ENCODE results near the gene NHS. TPM values are rescaled to one million over a fixed set of nuclear protein-coding genes. Genes with fewer than 3 reads are reported as not detected.

The NHS gene
- total and polyA plus RNA-seq, 5 donors from 2014 or later: 0.03 to 1.3 (median 0.05) TPM; not detected in 2

DNA sequence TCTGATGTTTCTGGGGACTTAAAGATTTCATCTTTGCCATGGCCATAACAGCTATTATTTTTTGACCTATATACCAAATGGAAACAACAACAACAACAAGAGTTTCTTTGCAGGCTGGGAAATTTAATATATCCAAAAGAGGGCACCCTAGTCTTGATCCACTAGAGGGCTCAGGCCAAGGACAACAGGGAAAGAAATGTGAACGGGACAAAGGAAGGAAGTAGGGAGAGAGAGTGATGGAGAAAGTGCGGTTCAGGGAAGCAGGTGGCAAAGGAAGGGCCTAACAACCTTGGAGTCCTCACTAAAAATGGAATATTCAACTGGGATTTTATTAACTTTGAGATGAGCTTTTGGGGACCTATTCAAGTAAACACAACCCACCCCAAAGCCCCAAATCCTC is 294.5 kb downstream of the NHS start:
- Histone ChIP-seq H3K4me3 (ENCODE audit: low read depth, low read length) (no peak overlapping the region), H3K4me1 (ENCODE audit: control insufficient read depth, insufficient read depth, low read length, poor library complexity, severe bottlenecking) (no peaks in the 10 kb centered on the region), H3K9me3 (ENCODE audit: control insufficient read depth in 2 of 2, low read length in 2 of 2) (no peaks in the 10 kb centered on the region), H3K27me3 (ENCODE audit: control insufficient read depth, insufficient read depth, low read length) (no peaks in the 10 kb centered on the region), H3K36me3 (ENCODE audit: control insufficient read depth, insufficient read depth, low read length) (no peaks in the 10 kb centered on the region), H3K27ac (ENCODE audit: insufficient read depth, low read length, poor library complexity, severe bottlenecking) (no peak overlapping the region)
- no peaks in the 10 kb centered on the region for H3K36me3 Mint-ChIP-seq
- DNase-seq: no peak
- H3K27ac Mint-ChIP-seq: peak overlapping the region in 1 of 3 donors; percentile 9
- H3K4me1 Mint-ChIP-seq: peaks cover 0 to 5% (median 1%) of the 10 kb centered on the region in 4 donors
- ATAC-seq (ENCODE audit: low read depth in 2 of 2): no peak
- peaks cover 0 to 1% (median 0%) of the 10 kb centered on the region in 7 donors for H3K9me3 Mint-ChIP-seq
- H3K4me3 Mint-ChIP-seq: no peak overlapping the region
- H3K27me3 Mint-ChIP-seq: peaks cover 5% of the 10 kb centered on the region

DNA sequence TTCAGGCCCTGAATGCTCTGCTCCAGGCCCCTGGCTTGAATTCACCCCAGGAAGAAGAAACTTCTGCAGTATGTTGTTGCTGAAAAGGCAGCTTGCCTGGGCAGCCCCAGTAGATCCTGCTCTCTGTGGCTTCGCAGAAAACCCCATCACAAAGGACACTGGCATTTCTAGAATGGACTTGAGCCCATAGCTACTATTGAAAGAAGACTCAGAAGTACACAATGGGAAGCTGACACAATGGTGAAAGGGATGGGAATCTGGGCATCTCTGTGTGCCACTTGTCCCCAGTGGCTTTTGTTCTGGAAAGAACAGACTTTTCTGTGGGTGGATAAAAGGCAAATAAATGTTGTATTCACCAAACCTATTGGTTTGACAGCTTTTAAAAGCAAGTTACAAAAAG is 294.9 kb downstream of the NHS start:
- H3K4me1 Mint-ChIP-seq: peaks cover 0 to 5% (median 1%) of the 10 kb centered on the region in 4 donors
- no peak overlapping the region for H3K27ac Mint-ChIP-seq
- Histone ChIP-seq H3K27me3 (ENCODE audit: control insufficient read depth, insufficient read depth, low read length) (no peaks in the 10 kb centered on the region), H3K4me3 (ENCODE audit: low read depth, low read length) (no peak overlapping the region), H3K4me1 (ENCODE audit: control insufficient read depth, insufficient read depth, low read length, poor library complexity, severe bottlenecking) (no peaks in the 10 kb centered on the region), H3K27ac (ENCODE audit: insufficient read depth, low read length, poor library complexity, severe bottlenecking) (no peak overlapping the region), H3K36me3 (ENCODE audit: control insufficient read depth, insufficient read depth, low read length) (no peaks in the 10 kb centered on the region), H3K9me3 (ENCODE audit: control insufficient read depth in 2 of 2, low read length in 2 of 2) (no peaks in the 10 kb centered on the region)
- H3K9me3 Mint-ChIP-seq: peaks cover 0 to 1% (median 0%) of the 10 kb centered on the region in 7 donors
- DNase-seq: no peak
- no peaks in the 10 kb centered on the region for H3K36me3 Mint-ChIP-seq
- no peak overlapping the region for H3K4me3 Mint-ChIP-seq
- no peak for ATAC-seq (ENCODE audit: low read depth in 2 of 2)
- H3K27me3 Mint-ChIP-seq: peaks cover 5% of the 10 kb centered on the region

DNA sequence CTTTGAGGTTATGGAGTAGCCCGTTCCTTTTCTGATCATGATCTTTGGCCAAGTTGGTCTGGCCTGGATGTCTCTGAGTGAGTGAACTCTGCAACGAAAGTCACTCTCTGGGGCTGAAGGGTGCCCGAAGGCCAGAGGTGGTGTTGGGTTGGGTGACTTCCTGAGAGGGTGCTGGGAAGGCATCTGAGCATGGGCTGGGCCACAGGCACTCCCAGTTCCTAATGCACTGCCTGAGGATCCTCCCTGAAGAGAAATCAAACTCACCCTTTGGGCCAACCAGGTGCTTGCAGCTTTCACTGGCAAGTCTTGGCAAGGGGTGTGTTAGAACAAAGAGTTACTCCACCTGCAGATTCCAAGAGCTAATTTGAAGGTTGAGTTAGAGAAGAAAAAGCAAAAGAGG is 295.9 kb downstream of the NHS start:
- no peaks in the 10 kb centered on the region for H3K36me3 ChIP-seq (ENCODE audit: control insufficient read depth, insufficient read depth, low read length)
- no peak for DNase-seq
- H3K27ac Mint-ChIP-seq: no peak overlapping the region
- H3K9me3 ChIP-seq (ENCODE audit: control insufficient read depth in 2 of 2, low read length in 2 of 2): no peaks in the 10 kb centered on the region
- no peak overlapping the region for H3K27ac ChIP-seq (ENCODE audit: insufficient read depth, low read length, poor library complexity, severe bottlenecking)
- ATAC-seq (ENCODE audit: low read depth in 2 of 2): no peak
- no peaks in the 10 kb centered on the region for H3K4me1 ChIP-seq (ENCODE audit: control insufficient read depth, insufficient read depth, low read length, poor library complexity, severe bottlenecking)
- H3K27me3 ChIP-seq (ENCODE audit: control insufficient read depth, insufficient read depth, low read length): no peaks in the 10 kb centered on the region
- H3K27me3 Mint-ChIP-seq: peaks cover 5% of the 10 kb centered on the region
- peaks cover 0 to 1% (median 0%) of the 10 kb centered on the region in 7 donors for H3K9me3 Mint-ChIP-seq
- no peaks in the 10 kb centered on the region for H3K36me3 Mint-ChIP-seq
- H3K4me1 Mint-ChIP-seq: peaks cover 0 to 5% (median 1%) of the 10 kb centered on the region in 4 donors
- H3K4me3 ChIP-seq (ENCODE audit: low read depth, low read length): no peak overlapping the region
- H3K4me3 Mint-ChIP-seq: no peak overlapping the region

DNA sequence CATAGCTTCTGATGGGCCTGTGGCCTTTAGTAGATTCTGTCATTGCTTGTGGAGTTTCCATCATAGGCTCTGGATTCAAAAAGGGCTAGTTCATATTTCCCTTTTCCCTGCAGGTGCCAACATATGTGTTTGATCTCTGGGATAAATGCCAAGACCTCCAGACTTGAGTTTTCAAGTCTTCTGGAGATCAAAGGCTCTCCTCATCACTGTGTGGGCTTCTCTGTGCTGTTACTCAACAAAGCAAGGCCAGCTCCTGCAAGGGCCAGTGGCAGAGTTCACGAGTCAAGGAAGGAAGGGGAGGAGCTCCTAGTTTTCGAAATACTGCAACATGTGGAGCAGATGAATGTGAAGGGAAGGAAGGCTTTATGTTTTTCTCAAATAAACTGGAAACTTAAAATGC is 299.6 kb downstream of the NHS start:
- Mint-ChIP-seq H3K4me3 (no peak overlapping the region), H3K27ac (no peak overlapping the region), H3K27me3 (peaks cover under 1% of the 10 kb centered on the region), H3K36me3 (no peaks in the 10 kb centered on the region), H3K4me1 (no peaks in the 10 kb centered on the region), H3K9me3 (peaks cover 0 to 2% (median 0%) of the 10 kb centered on the region in 7 donors)
- no peak overlapping the region for H3K4me3 ChIP-seq (ENCODE audit: low read depth, low read length)
- no peak overlapping the region for H3K27ac ChIP-seq (ENCODE audit: insufficient read depth, low read length, poor library complexity, severe bottlenecking)
- DNase-seq: no peak
- ATAC-seq (ENCODE audit: low read depth in 2 of 2): no peak
- H3K4me1 ChIP-seq (ENCODE audit: control insufficient read depth, insufficient read depth, low read length, poor library complexity, severe bottlenecking): no peaks in the 10 kb centered on the region
- no peaks in the 10 kb centered on the region for H3K9me3 ChIP-seq (ENCODE audit: control insufficient read depth in 2 of 2, low read length in 2 of 2)
- H3K36me3 ChIP-seq (ENCODE audit: control insufficient read depth, insufficient read depth, low read length): no peaks in the 10 kb centered on the region
- H3K27me3 ChIP-seq (ENCODE audit: control insufficient read depth, insufficient read depth, low read length): no peaks in the 10 kb centered on the region

DNA sequence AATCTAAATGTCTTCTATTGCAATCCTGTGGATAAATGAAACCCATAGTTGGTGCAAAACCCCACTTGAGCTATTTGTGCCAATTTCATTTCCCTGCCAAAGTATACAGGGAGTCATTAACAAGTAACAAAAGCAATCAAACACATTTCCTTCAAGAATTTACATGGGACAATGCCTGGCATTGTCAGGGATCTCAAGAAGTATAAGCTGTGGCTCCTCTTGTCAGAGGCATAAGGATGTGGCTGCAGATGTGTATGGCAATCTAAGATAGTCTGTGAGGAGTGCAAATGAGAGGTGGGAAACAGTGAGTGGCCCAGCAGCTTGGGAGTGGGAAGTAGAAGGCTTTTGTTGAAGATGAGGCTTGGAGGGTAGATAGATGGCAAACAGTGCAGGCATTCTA is 304.3 kb downstream of the NHS start:
- Mint-ChIP-seq H3K27me3 (peaks cover 5% of the 10 kb centered on the region), H3K4me1 (no peaks in the 10 kb centered on the region), H3K27ac (no peak overlapping the region), H3K4me3 (no peak overlapping the region), H3K36me3 (no peaks in the 10 kb centered on the region), H3K9me3 (peaks cover 0 to 1% (median 0%) of the 10 kb centered on the region in 7 donors)
- no peak for ATAC-seq (ENCODE audit: low read depth in 2 of 2)
- Histone ChIP-seq H3K27ac (ENCODE audit: insufficient read depth, low read length, poor library complexity, severe bottlenecking) (no peak overlapping the region), H3K4me3 (ENCODE audit: low read depth, low read length) (no peak overlapping the region), H3K27me3 (ENCODE audit: control insufficient read depth, insufficient read depth, low read length) (no peaks in the 10 kb centered on the region), H3K4me1 (ENCODE audit: control insufficient read depth, insufficient read depth, low read length, poor library complexity, severe bottlenecking) (peaks cover 4% of the 10 kb centered on the region), H3K9me3 (ENCODE audit: control insufficient read depth in 2 of 2, low read length in 2 of 2) (no peaks in the 10 kb centered on the region), H3K36me3 (ENCODE audit: control insufficient read depth, insufficient read depth, low read length) (no peaks in the 10 kb centered on the region)
- no peak for DNase-seq

DNA sequence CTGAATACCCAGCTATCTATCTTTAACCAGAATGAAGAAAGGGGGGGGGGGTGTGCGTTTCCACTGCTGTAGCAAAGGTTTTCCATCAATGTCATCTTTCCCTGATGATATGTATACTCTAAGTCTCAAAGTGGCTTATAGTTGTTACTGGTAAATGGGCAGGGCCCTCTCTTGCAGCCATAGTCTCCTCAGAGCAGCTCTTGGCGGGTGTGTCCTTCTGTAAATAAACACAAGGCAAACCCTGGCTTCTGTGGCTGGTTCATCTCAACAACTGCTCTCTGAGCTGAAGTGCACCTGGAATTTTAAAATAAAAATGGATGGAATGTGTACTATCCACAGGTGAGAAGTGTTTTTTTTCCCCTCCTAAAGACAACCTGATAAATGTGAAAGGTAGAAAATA is 304.8 kb downstream of the NHS start:
- H3K27me3 Mint-ChIP-seq: peaks cover 5% of the 10 kb centered on the region
- H3K36me3 ChIP-seq (ENCODE audit: control insufficient read depth, insufficient read depth, low read length): no peaks in the 10 kb centered on the region
- DNase-seq: no peak
- peaks cover 4% of the 10 kb centered on the region for H3K4me1 ChIP-seq (ENCODE audit: control insufficient read depth, insufficient read depth, low read length, poor library complexity, severe bottlenecking)
- H3K4me3 ChIP-seq (ENCODE audit: low read depth, low read length): no peak overlapping the region
- ATAC-seq (ENCODE audit: low read depth in 2 of 2): no peak
- H3K9me3 Mint-ChIP-seq: peaks cover 0 to 1% (median 0%) of the 10 kb centered on the region in 7 donors
- no peaks in the 10 kb centered on the region for H3K9me3 ChIP-seq (ENCODE audit: control insufficient read depth in 2 of 2, low read length in 2 of 2)
- no peak overlapping the region for H3K27ac ChIP-seq (ENCODE audit: insufficient read depth, low read length, poor library complexity, severe bottlenecking)
- no peaks in the 10 kb centered on the region for H3K36me3 Mint-ChIP-seq
- H3K4me3 Mint-ChIP-seq: no peak overlapping the region
- H3K4me1 Mint-ChIP-seq: no peaks in the 10 kb centered on the region
- H3K27ac Mint-ChIP-seq: no peak overlapping the region
- no peaks in the 10 kb centered on the region for H3K27me3 ChIP-seq (ENCODE audit: control insufficient read depth, insufficient read depth, low read length)

DNA sequence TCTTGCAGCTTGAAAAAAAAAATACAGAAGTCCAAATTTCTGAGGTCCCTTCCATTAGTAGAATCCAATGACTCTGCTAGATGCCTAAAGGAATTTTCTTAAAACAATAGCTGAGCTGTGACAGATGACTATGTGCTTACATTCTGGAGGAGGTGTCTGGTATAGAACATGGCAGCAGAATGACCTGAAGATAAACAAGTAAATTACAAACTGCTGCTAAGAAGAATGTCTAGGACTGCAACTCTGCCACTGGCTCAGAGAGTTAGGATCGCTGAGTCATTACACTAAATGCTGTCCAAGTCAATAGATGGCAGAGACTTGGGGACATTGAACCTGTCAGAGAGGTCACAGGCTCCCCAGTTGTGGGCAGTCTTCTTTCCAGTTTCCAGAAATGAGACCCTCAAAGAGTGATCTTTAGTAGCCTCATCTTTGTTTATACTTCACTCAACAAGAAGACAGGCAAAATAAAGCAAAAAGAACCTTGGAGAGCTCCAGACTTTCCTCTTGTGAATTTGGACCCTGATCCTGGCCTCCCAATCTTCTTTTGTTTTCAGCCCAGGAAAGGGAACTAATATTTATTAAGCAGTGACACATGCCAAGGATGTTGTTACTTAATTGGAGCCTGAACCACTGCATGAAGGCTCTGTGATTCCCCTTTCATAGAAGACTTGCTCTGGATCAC is 305.9 kb downstream of the NHS start:
- Histone ChIP-seq H3K27ac (ENCODE audit: insufficient read depth, low read length, poor library complexity, severe bottlenecking) (no peak overlapping the region), H3K36me3 (ENCODE audit: control insufficient read depth, insufficient read depth, low read length) (no peaks in the 10 kb centered on the region), H3K4me1 (ENCODE audit: control insufficient read depth, insufficient read depth, low read length, poor library complexity, severe bottlenecking) (peaks cover 4% of the 10 kb centered on the region), H3K9me3 (ENCODE audit: control insufficient read depth in 2 of 2, low read length in 2 of 2) (no peaks in the 10 kb centered on the region), H3K4me3 (ENCODE audit: low read depth, low read length) (no peak overlapping the region), H3K27me3 (ENCODE audit: control insufficient read depth, insufficient read depth, low read length) (no peaks in the 10 kb centered on the region)
- no peaks in the 10 kb centered on the region for H3K36me3 Mint-ChIP-seq
- no peak overlapping the region for H3K4me3 Mint-ChIP-seq
- DNase-seq: no peak
- peaks cover 5% of the 10 kb centered on the region for H3K27me3 Mint-ChIP-seq
- no peaks in the 10 kb centered on the region for H3K4me1 Mint-ChIP-seq
- peaks cover 0 to 1% (median 0%) of the 10 kb centered on the region in 7 donors for H3K9me3 Mint-ChIP-seq
- no peak for ATAC-seq (ENCODE audit: low read depth in 2 of 2)
- H3K27ac Mint-ChIP-seq: no peak overlapping the region

DNA sequence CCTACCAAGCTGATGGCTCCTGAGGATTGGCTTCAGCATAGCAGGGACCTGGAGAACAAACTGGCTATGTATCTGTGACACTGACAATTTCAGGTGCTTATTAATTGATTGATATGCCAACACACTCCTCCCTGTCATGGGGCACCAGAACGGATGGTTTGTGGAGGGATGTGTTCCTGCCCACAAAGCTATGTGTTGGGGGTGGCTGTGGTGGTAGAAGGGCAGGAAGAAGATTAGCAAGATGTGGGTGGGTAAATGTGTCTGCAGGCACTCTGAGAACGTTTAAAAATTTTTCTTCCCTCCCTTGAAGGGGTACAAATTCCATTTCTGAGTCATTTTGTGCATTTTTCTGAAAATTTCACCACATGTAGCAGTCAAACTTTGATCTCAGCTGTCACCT is 307.3 kb downstream of the NHS start:
- Mint-ChIP-seq H3K4me3 (no peak overlapping the region), H3K36me3 (no peaks in the 10 kb centered on the region), H3K27me3 (peaks cover 5% of the 10 kb centered on the region), H3K4me1 (no peaks in the 10 kb centered on the region), H3K9me3 (peaks cover 0 to 1% (median 0%) of the 10 kb centered on the region in 7 donors), H3K27ac (no peak overlapping the region)
- Histone ChIP-seq H3K27ac (ENCODE audit: insufficient read depth, low read length, poor library complexity, severe bottlenecking) (no peak overlapping the region), H3K4me3 (ENCODE audit: low read depth, low read length) (no peak overlapping the region), H3K4me1 (ENCODE audit: control insufficient read depth, insufficient read depth, low read length, poor library complexity, severe bottlenecking) (peaks cover 4% of the 10 kb centered on the region), H3K36me3 (ENCODE audit: control insufficient read depth, insufficient read depth, low read length) (no peaks in the 10 kb centered on the region), H3K9me3 (ENCODE audit: control insufficient read depth in 2 of 2, low read length in 2 of 2) (no peaks in the 10 kb centered on the region), H3K27me3 (ENCODE audit: control insufficient read depth, insufficient read depth, low read length) (no peaks in the 10 kb centered on the region)
- ATAC-seq (ENCODE audit: low read depth in 2 of 2): no peak
- no peak for DNase-seq
